Measurements from ENCODE around the gene CHCHD3. TPM values are rescaled to one million over a fixed set of nuclear protein-coding genes. Genes with fewer than 3 reads are reported as not detected.
A peak's percentile ranks its signal among the peaks of the same experiment; 100 is the strongest.

The CHCHD3 gene
- polyA plus RNA-seq, 3 donors = 30.5 to 56.7 (median 48.8) TPM

- no peak overlapping the region for H3K9ac ChIP-seq (ENCODE audit: insufficient read depth, low read length, poor library complexity, severe bottlenecking)
- H3K4me2 ChIP-seq (replicated peaks; ENCODE audit: extremely low read depth, low read length, poor library complexity, severe bottlenecking) = no peak overlapping the region
- no peaks in the 10 kb centered on the region for H4K20me1 ChIP-seq (ENCODE audit: insufficient read depth, low read length)
- H3K4me1 ChIP-seq (ENCODE audit: control insufficient read depth in 1 of 2, insufficient read depth in 2 of 2, low read length in 2 of 2) = no peaks in the 10 kb centered on the region
- H2AFZ ChIP-seq (ENCODE audit: insufficient read depth, low read depth, low read length, poor library complexity, severe bottlenecking) = no peak overlapping the region
- no peak overlapping the region for H3K4me3 ChIP-seq (replicated peaks in 1 of 3; ENCODE audit: low read depth in 2 of 3, low read length in 3 of 3)
- TF ChIP-seq CTCF (IDR thresholded peaks at IDR 0.05) = no peak
- 100% methylated on average over 3 of the region's 4 CpGs for WGBS (ENCODE audit: insufficient coverage)
- H3K79me2 ChIP-seq (ENCODE audit: insufficient read depth, low read length) = no peaks in the 10 kb centered on the region
- no peak for DNase-seq
- H3K9me3 ChIP-seq (replicated peaks in 1 of 2; ENCODE audit: control insufficient read depth in 1 of 2, insufficient read depth in 1 of 2, low read length in 2 of 2) = no peaks in the 10 kb centered on the region
- Mint-ChIP-seq H3K27me3 (ENCODE audit: low read depth in 3 of 3) (peaks cover 0 to 3% (median 0%) of the 10 kb centered on the region in 3 donors), H3K9me3 (peaks cover 0 to 3% (median 0%) of the 10 kb centered on the region in 7 donors), H3K4me3 (no peak overlapping the region), H3K4me1 (no peaks in the 10 kb centered on the region), H3K36me3 (peaks cover 6 to 10% of the 10 kb centered on the region in 2 donors), H3K27ac (peak overlapping the region in 2 of 7 donors; percentile 12 to 23)
- intact Hi-C loops (cut with micrococcal nuclease) = no loop called here
- H3K27me3 ChIP-seq (ENCODE audit: control insufficient read depth in 2 of 2, insufficient read depth in 2 of 2, low read length in 2 of 2) = no peaks in the 10 kb centered on the region
- no peaks in the 10 kb centered on the region for H3K36me3 ChIP-seq (replicated peaks in 1 of 2; ENCODE audit: control insufficient read depth in 1 of 2, insufficient read depth in 2 of 2, low read length in 2 of 2)
- no peak overlapping the region for H3K27ac ChIP-seq (ENCODE audit: low read depth in 1 of 2, low read length in 2 of 2)
Observed at GRCh38 chr7:132857703-132858102, 224.2 kb downstream of the CHCHD3 start.

DNA sequence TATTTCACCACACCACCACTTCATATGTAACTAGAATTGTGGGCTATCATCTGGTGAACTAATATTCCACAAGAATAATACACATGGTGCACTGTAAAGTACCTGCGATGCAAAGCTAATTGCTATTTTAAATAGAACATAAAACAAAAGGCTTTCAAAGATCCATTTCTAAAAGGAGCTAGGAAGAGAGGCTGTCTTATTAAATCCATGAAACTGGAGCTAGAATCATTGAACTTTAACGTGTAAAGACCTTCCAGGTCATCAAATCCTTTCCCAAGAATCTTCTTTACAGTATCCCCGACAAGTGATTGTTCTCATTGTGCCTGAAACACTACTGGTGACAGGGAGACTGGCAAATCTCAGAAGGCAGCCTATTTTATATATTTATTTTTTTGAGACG, 224.9 kb downstream of the CHCHD3 start:
- no peaks in the 10 kb centered on the region for H3K79me2 ChIP-seq (ENCODE audit: insufficient read depth, low read length)
- Mint-ChIP-seq H3K4me1 (no peaks in the 10 kb centered on the region), H3K4me3 (no peak overlapping the region), H3K27ac (no peak overlapping the region), H3K36me3 (peaks cover 7 to 10% of the 10 kb centered on the region in 2 donors), H3K9me3 (peaks cover 0 to 3% (median 0%) of the 10 kb centered on the region in 7 donors), H3K27me3 (ENCODE audit: low read depth in 3 of 3) (peaks cover 0 to 3% (median 0%) of the 10 kb centered on the region in 3 donors)
- no peak overlapping the region for H3K9ac ChIP-seq (ENCODE audit: insufficient read depth, low read length, poor library complexity, severe bottlenecking)
- TF ChIP-seq CTCF (IDR thresholded peaks at IDR 0.05) = no peak
- WGBS (ENCODE audit: insufficient coverage) = no CpG with 5 or more reads among the region's 4 CpGs
- no peak overlapping the region for H2AFZ ChIP-seq (ENCODE audit: insufficient read depth, low read depth, low read length, poor library complexity, severe bottlenecking)
- intact Hi-C loops (cut with micrococcal nuclease) = no loop called here
- no peaks in the 10 kb centered on the region for H3K9me3 ChIP-seq (replicated peaks in 1 of 2; ENCODE audit: control insufficient read depth in 1 of 2, insufficient read depth in 1 of 2, low read length in 2 of 2)
- H4K20me1 ChIP-seq (ENCODE audit: insufficient read depth, low read length) = no peaks in the 10 kb centered on the region
- no peak for DNase-seq
- no peaks in the 10 kb centered on the region for H3K27me3 ChIP-seq (ENCODE audit: control insufficient read depth in 2 of 2, insufficient read depth in 2 of 2, low read length in 2 of 2)
- no peak overlapping the region for H3K4me2 ChIP-seq (replicated peaks; ENCODE audit: extremely low read depth, low read length, poor library complexity, severe bottlenecking)
- H3K4me3 ChIP-seq (replicated peaks in 1 of 3; ENCODE audit: low read depth in 2 of 3, low read length in 3 of 3) = no peak overlapping the region
- H3K36me3 ChIP-seq (replicated peaks in 1 of 2; ENCODE audit: control insufficient read depth in 1 of 2, insufficient read depth in 2 of 2, low read length in 2 of 2) = no peaks in the 10 kb centered on the region
- H3K27ac ChIP-seq (ENCODE audit: low read depth in 1 of 2, low read length in 2 of 2) = no peak overlapping the region
- H3K4me1 ChIP-seq (ENCODE audit: control insufficient read depth in 1 of 2, insufficient read depth in 2 of 2, low read length in 2 of 2) = no peaks in the 10 kb centered on the region
